NCI-H510A treated with DMSO at 0.1 percent for 48 hours (cell line): ENCODE results near the gene IZUMO4.

Experiments
- DNase-seq: peaks from one replicate; lab custom pipeline; 2025; lab: John Stamatoyannopoulos, UW

Gene IZUMO4

DNA sequence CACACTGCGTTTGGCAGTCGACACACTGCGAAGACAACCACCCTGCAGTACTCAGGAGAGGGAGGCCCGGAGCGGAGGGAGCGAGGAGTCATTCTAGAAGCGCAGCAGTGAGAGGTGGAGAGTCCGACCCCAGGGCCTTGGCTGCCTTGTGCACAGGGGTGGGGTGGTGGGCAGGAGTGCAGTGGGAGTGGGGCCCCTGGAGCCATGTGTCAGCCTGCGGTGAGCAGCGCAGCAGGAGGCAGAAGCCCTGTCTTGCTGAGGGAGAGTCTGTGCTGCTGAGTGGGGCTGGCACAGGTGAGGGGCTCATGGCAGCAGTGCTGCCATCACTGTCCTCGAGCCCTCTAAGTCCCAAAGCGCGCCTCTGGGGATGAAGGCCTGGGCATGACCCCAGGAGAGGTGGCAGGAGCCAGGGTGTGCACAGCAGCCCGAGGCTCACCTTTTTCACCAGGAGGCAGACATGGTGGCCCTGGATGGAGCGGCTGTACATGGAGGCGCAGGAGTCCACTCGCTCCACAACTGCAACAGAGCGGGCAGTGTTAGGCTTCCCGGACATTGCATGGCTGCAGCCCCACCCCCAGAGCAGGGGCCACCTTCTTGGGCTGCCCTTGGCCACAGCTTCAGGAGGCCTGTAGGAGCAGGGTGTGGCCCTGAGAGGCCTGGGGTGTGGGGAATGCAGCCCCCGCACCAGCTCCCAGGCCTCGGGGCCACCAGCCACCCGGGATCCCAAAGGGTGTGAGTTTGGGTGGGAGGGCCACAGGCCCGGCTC is 11.7 kb downstream of the IZUMO4 start:
- no peak for DNase-seq

DNA sequence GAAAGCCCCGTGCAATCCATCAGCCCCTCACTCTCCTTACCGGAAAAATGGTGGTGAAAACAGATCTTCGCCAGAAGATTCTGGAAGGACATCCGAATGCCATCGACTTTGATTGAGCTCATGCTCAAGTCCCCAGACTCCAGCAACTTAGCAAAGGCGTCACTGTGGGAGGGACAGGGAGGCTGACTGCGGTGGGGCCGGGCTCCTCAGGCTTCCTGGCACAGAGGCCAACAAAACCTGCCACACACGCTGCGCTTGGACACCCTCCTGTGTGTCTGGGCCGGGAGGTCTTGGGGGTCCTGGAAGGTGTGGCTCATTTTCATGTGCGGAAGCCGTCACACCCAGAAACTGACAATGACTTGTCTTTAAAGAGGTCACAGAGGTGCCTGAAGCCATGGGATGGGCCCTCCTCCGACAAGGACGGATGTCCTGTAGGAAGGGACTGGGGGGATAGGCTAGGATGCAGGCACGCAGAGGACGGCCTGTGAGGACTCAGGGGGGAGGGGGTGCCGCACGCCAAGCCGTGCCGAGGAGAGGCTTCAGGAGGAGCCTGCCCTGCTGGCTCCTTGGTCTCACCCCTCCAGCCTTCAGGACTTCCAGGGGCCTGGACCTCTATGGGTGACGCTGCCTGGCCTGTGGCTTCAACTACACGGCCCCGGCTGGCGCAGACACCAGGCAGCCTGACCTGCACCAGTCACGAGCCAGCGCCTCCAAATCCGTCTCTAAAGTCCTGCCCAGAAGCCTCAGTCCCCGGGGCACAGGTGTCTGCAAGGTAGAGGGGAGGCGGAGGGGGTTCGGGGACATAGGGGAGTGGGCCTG is 12.5 kb downstream of the IZUMO4 start:
- no peak for DNase-seq

DNA sequence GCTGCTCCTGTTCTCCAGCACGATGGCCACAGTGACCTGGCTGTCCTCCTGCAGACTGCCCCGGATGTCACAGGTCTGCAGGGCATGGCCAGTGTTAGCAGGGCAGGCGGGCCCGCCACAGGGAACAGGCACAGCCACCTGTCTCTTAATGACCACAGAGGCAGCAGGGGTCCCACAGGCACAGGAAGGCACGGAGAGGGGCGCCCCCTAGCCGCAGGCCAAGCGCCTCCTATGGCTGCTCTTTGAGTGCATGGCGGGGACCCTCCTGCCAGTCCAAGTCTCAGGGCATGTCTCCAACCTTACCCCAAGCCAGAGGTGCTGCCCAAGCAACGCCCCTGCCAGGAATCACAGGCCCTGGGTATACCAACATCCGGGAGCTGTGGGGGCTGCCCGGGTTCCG is 14.1 kb downstream of the IZUMO4 start:
- DNase-seq, result no peak

DNA sequence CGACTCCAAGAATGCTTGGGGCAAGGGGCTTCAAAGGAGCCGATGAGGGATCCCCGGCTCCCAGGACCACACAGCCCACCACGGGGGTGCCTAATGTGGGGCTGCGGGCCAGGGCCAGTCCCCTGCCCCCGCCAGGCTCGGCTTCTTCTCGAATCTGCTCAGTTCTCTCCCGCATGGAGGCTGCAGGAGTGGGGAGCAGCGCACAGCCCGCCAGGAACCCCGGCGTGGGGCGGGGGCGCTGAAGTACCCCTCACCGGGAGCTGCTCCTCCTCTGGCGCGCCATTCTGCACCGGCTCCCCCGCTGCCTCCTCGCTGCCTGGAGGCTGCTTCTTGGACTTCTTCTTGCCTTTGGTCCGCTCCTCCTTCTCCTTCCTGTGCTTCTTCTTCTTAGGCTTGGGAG is 14.7 kb downstream of the IZUMO4 start:
- DNase-seq, result no peak

DNA sequence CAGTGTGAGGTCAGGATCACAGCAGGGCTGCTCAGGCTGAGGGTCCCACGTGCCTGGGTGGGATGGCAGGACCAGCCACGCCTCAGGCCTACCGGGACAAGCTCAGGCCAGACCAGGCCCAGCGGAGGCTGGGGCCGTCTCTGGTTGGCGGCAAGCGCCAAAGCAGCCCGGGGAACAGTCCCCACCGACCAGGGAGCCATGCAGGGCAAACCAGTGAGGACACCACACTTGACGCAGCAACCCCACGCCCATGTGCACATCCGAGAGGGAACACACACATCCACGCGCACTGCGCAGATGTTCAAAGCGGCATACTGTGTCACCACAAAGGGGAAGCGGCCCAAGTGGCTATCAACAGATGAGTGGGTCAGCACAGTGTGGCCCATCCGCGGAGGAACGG is 15.2 kb downstream of the IZUMO4 start:
- DNase-seq, result no peak

DNA sequence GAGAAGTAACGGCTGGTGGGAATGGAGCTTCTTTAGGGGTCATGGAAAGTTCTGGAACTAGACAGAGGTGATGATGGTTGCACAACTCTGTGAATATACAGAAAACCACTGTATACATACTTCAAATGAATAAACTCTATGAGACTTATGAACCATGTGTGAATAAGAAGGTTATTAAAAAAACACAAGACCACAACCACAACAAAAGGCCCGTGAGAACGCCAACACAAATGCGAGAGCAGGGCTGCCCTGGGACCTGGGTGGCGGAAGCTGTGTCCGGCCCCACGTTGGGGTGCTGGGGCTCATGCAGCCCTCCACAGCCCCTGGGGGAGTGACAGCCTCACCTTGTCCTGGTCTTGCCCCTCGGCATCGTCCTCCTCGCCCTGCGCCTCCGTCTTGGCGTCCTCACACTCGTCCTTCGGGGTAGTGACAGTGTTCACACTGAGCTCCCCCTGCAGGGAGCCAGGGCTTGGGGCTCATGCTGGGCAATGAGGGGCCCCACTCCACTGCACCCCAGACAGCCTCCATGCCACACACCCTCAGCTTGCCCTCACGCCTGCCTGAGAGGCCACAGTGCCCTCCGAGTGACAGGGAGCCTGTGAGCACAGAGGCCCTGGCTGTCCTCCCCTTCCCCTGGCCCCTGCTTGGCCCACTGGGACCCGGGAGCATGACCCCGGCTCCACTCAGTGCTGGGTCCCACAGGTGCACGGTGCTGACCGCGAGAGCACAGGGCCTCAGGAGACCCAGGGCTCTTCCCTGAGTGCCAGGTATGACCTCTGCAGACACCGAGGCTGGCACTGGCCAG is 16.0 kb downstream of the IZUMO4 start:
- DNase-seq, result no peak

DNA sequence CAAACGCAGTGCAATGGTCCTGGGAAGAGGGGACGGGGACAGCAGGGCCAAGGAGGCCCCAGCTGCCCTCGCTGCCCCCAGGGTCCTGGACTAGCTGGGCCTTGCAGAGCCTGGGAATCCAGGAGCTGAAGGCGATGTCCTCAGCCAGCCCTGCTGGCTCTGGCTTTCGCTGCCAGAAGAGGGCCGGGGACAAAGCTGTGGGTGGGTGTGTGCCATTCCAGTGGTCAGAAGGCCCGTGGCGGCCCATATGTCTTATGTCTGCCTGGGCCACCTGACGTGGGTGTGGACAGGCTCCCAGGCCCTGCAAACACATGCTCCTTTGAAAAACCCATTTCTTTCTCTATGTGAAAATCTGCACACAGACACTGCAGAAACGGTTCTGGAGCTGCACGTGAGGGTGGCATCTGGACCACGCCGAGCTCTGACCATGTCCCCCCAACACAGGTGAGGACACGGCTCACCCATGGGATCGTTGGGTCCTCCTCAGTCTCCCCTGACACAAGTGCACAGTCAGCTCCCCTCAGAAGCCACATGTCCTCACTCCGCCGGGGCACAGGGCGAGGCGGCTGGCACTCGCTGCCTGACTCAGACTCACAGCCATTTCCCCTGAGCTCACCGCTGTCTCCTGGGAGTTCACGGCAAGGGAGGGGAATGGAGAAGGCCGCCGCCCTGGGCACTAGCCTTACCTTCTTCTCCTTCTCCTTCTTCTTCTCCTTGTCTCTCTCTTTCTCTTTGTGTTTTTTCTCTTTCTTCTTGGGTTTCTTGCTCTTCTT is 16.9 kb downstream of the IZUMO4 start:
- DNase-seq, result no peak

DNA sequence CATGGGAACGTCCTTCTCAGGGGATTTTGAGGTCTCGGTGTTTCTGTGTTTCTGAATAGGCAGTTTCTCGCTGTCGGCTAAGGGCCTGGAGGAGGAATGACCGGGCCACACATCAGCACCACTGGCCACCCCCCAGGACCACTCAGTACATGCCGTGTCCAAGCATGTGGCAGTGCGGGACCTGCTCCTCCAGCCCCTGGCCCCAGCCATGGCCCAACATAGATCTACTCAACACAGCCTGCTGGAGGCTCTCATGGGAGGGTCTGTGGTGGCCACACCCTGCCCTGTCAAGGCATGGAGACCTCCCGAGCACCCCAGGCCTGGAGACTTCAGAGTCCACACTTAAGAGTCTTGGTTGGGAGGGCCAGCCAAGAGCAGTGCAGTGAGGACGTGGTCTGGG is 17.5 kb downstream of the IZUMO4 start:
- DNase-seq, result no peak

DNA sequence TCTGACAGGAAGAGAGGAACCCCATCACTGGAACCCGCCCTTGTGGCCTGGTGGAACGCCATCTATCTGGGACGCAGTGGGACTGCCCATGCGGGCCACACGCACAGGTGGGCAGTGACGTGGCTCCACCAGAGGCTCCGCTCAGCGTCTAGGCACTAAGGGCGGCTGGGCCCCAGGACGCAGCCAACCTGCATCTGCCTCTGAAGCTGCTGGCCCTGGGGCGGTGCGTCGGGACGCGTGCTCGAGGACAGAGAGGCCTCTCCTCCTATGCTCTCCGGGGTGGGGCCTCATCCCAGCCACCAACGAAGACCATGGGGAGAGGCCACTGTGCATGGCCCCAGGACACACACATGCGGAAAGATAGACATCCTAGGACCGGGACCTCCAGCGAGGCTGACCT is 18.1 kb downstream of the IZUMO4 start:
- no peak for DNase-seq

DNA sequence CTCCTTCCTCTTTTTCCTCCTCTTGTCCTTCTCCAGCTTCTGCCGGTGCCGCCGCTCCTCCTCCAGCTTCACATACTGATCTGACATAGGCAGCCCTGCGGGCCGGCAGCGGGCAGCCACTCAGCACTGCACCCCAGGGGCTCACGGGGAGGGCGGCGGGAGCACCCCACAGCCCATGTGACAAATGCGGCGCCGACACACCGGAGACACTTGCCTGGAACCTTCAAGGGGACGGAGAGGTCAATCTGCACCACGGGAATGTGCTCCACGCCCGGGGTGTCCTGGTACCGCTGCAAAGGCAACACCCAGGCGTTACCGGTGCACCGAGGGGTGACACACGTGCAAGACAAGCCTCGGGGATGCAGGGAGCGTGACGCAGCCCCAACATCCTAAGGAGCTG is 18.6 kb downstream of the IZUMO4 start:
- no peak for DNase-seq

DNA sequence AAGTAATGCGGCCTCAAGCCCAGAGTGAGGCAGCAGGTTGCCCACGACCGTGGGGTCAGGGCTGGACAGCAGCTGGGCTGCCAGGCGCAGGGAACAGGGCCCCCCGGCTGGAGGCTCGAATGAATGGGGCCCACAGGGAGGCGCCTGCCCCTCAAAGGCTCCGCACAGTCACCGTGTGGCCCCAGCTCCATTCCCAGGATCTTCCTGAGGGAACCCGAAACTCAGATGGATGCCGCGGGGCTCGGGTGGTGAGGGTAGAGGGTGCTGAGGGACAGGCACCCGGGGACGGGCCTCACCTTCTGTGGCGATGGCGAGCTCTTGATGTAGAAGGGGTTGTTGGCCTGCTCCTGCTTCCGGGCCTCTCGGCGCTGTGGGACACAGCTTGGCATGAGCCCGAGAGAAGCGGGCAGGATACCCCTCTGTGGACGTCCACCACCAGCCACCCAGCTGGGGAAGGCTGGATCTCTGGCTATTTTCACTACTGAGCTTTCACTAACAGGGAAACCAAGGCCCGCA is 19.3 kb downstream of the IZUMO4 start:
- no peak for DNase-seq

DNA sequence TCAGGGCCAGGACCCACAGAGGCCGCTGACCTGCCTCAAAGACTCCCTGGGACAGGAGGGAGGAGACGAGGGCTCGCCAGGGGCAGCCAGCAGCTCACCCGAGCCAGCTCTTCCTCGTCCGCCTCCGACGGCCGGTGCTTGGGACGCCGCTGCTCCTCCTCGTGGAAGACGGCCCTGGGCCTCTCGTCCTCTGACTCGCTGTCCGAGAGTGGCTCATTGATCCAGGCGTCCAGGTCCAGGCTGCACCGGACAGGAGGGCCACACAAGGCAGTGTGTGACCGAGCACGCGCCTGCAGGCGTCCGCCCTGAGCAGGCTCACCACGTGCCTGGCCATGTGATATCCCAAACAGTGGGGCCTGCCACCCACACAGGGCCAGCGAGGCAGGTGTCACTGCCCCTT is 19.8 kb downstream of the IZUMO4 start:
- DNase-seq, result no peak

DNA sequence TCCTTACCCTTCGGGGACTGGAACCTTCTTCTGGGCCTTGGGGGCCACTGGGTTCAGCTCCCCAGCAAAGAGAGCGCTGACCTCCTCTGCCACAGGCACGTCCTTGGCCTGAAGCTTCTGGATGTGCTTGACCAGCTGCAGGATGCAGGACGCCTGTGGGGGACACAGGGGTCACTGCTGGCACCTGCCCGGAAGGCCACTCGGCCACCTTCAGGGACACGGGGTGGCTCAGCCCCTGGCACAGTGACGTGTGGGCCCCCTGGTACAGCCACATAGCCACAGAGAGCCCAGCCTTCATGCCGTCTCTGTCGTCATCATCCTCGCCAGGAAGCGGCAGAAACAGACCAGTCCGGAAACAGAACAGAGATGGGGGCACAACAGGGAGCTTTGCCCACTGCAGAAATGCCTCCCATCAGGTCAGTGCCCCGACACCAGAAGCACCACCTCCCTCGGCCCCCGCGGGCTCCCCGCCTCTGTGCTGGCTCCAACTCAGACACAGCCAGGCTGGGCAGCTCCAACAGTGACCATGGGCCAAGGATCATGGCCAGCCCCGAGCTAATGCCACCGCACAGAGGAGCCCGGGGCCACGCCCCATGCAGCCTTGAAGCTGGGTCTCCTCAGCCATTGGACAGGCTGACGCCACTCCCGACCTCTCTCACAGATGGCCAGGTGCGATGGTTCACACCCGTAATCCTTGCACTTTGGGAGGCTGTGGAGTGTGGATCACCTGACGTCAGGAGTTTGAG is 20.7 kb downstream of the IZUMO4 start:
- no peak for DNase-seq

DNA sequence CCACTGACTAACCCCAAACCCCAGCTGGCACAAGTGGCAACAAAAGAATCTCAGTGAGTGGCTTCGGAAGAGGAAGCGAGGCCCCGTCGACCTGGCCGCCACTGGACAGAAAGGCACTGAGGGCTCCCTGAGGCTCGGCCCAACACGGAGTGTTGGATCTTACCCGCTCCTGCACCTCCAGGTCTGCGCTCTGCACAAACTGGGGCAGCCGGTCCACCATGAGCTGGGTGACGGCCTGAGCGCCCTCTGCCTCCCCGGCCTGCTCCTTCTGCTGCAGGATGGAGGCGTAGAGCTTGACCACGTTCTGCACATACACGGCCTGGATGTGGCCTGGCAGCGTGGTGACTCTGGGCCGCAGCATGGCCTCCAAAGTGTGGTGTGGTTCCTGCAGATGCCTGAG is 21.7 kb downstream of the IZUMO4 start:
- no peak for DNase-seq

DNA sequence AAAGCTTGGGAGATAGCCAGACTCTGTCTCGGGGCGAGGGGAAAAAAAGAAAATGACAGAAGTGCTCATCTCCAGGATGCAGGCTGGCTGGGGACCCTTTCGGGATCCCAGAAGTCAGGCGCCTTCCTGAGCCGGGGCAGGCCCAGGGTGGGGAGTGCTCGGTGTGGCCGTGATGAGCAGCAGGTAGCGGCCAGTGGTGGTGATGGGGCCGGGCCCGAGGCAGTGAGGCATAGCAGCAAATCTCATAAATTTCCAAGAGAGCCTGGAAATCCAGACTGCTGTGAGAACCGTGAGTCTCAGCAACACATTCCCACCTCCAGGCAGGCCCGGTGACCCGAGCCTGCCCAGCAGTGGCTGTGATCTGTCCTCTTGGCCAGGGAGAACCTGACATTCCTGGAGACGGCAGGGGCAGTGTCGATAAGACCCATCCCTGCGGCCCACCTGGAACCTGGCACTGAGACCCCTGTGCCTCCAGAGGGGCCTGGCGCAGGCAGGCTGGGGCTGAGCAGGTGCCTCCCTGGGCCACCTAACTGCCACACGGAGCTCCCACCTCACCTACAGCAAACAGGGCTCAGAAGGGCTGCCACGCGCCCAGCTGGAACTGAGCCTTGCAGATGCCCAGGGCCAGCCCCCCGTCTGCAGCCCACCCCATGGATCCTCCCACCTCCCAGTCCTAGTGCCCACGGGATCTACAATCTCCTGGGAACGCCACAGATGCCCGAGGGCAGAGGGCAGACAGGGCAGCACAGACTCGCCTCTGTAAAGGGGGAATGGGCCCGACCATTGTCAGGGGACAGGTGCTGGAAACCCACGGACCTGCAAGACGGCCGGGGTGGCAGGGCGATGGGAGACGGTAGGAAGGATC is 23.4 kb downstream of the IZUMO4 start:
- DNase-seq, result no peak

DNA sequence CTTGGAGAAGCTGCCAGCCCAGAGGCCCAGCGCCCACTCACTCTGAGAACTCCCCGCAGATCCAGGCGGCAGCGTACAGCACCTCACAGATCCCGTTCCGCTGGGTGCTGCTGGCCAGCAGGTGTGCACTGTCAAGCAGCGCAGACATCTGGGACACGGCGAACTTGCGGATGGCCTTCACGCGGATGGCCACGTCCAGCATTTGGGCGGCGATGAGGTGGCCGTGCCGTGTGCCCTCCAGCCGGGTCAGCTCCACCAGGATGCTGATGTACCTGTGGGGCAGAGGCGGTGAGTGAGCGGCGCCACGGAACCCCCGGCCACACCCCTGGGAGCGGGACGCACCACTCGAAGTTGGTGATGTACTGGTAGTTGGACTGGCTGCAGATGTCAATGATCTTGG is 24.1 kb downstream of the IZUMO4 start:
- DNase-seq, result no peak

DNA sequence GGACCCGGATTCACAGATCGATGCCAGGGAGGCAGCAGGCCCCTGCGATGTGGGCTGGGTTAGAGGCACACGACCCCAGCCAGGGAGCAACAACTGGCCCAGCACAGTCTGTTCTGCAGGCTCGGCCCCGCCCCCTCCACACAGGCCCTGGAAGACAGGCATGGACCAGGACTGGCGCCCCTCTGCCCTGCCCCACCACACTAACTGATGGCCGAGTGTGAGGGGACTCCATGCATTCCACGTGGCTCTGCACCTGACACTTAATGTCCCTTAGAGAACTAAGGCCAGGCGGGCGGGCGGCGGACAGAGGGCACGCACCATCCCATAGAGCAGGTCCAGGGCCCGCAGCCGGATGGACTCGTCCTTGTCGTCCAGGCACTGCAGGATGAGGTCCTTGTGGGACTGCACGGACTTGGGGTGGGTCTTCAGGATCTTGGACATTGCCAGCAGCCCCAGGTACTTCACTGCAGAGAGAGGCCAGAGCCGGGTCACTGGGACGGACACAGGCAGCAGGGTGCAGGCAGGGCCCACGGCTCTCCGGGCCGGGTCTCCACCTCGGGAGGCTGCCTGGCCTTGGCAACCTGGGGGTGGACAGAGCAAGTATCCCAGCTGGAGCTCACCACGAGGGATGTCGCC is 24.8 kb downstream of the IZUMO4 start:
- no peak for DNase-seq

DNA sequence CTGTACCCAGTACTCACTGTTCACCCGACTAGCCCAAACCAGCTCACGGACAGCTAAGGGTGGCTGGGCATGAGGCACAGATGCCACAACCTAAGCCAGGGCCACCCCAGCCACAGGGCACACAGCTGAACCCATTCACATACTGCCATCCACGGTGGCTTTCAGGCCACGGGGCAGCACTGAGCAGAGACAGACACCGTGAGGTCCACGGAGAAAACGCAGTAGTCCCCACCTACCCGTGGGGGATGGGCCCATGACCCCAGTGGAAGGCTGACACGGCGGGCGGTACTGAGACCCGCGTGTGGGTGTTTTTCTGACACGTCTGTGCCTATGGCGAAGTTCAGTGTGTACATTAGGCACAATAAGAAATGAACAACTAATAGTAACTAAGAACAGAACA is 25.5 kb downstream of the IZUMO4 start:
- DNase-seq, result no peak

DNA sequence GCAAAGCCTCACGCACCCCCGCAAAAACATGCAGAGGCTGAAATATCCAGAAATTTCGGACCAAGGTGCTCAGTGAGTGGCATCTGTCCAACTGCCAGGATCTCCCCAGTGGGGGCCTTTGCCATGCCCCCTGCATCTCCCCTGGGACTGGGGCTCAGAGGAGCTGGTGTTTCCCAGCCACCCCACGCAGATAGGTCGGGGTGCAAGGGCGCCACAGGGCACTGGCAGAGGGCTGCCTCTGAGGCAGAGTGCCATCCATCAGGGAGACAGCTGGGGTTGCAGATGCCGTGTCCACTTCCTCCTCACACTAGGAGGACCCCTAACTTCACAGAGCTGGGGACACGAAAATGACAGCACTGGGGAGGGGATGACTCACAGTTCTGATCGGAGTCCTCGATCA is 26.3 kb downstream of the IZUMO4 start:
- no peak for DNase-seq
